Muscle of leg (tissue), 11 donors: ENCODE results near the gene FKBP5. TPM values are rescaled to one million over a fixed set of nuclear protein-coding genes. Genes with fewer than 3 reads are reported as not detected.
A peak's percentile ranks its signal among the peaks of the same experiment; 100 is the strongest.
"Not testable (repeated sequence)": the region's sequence is repeated elsewhere in the genome, so short reads cannot be mapped to it uniquely, and the experiment has no call there.

ENCODE experiments used
- DNase-seq: peaks from one replicate; pipeline ENCODE4 v3.0.0; 2013
- H3K27ac ChIP-seq: one replicate; pipeline ENCODE4 v1.5.1; 2013; ENCODE audit warnings: mild to moderate bottlenecking, low read length, control low read depth
- H3K27me3 ChIP-seq: one replicate; pipeline ENCODE4 v1.6.1; 2013; ENCODE audit warnings: low read length; ENCODE audit not compliant: control insufficient read depth, insufficient read depth
- H3K36me3 ChIP-seq: one replicate; pipeline ENCODE4 v1.6.1; 2013; ENCODE audit warnings: low read length; ENCODE audit not compliant: control insufficient read depth, insufficient read depth
- H3K4me1 ChIP-seq: one replicate; pipeline ENCODE4 v1.6.1; 2013; ENCODE audit warnings: low read length; ENCODE audit not compliant: control insufficient read depth, insufficient read depth
- H3K4me3 ChIP-seq: one replicate; pipeline ENCODE4 v1.5.1; 2013; ENCODE audit warnings: low read length, control low read depth
- H3K9me3 ChIP-seq: replicated peaks from 2 replicates; pipeline ENCODE4 v1.6.1; 2013; ENCODE audit warnings: low read depth, low read length; ENCODE audit not compliant: control insufficient read depth
- WGBS: methylation state at CpG from one replicate; pipeline ENCODE4 v1.1.5; 2013; ENCODE audit warnings: missing lambda C conversion rate; ENCODE audit not compliant: insufficient coverage; 5-methylcytosine and 5-hydroxymethylcytosine counted together
- polyA plus RNA-seq, 8 donors: library from polyadenylated mRNA; unstranded; fragments of 120-200 nt; gene quantifications; one replicate each; pipeline versions ENCODE4 v1.2.1 to v1.2.3, GENCODE V29; 2013; ENCODE audit warnings: inconsistent platforms in 1 of 8, low replicate concordance in 1 of 8; ENCODE audit not compliant: insufficient read length in 8 of 8, insufficient read depth in 1 of 8
- total RNA-seq: library from RNA; stranded (reverse); fragments of 120-200 nt; gene quantifications from one replicate; pipeline ENCODE4 v1.2.4, GENCODE V29; 2013

The FKBP5 gene
- total and polyA plus RNA-seq, 9 donors: 6.0 to 27.9 (median 18.6) TPM

- H3K4me3 ChIP-seq: no peak overlapping the region
- H3K4me1 ChIP-seq: peaks cover 14% of the 10 kb centered on the region
- H3K36me3 ChIP-seq: no peaks in the 10 kb centered on the region
- DNase-seq: no peak
- no peaks in the 10 kb centered on the region for H3K27me3 ChIP-seq
- peak overlapping the region; percentile 38 for H3K27ac ChIP-seq
- WGBS: 42% methylated on average over 3 of the region's 6 CpGs
- H3K9me3 ChIP-seq: no peaks in the 10 kb centered on the region
Measured at GRCh38 chr6:35602133-35602946, 86.4 kb downstream of the FKBP5 start.

GRCh38 chr6:35601331-35602132, 87.2 kb downstream of the FKBP5 start:
- peak; percentile 55 for DNase-seq
- Histone ChIP-seq H3K36me3 (no peaks in the 10 kb centered on the region), H3K27ac (peak overlapping the region; percentile 38), H3K9me3 (no peaks in the 10 kb centered on the region), H3K4me1 (peaks cover 14% of the 10 kb centered on the region), H3K4me3 (no peak overlapping the region), H3K27me3 (no peaks in the 10 kb centered on the region)
- WGBS: no CpG with 5 or more reads among the region's 8 CpGs

- Histone ChIP-seq H3K4me3 (no peak overlapping the region), H3K27ac (no peak overlapping the region), H3K4me1 (peaks cover 14% of the 10 kb centered on the region), H3K36me3 (no peaks in the 10 kb centered on the region), H3K27me3 (no peaks in the 10 kb centered on the region), H3K9me3 (no peaks in the 10 kb centered on the region)
- no peak for DNase-seq
- no CpG with 5 or more reads among the region's 1 CpG for WGBS
Measured at GRCh38 chr6:35600659-35601125, 88.0 kb downstream of the FKBP5 start.

GRCh38 chr6:35599761-35600658, 88.7 kb downstream of the FKBP5 start:
- H3K4me3 ChIP-seq: no peak overlapping the region
- WGBS: 83% methylated on average over 3 of the region's 8 CpGs
- H3K4me1 ChIP-seq: peaks cover 14% of the 10 kb centered on the region
- H3K27me3 ChIP-seq: no peaks in the 10 kb centered on the region
- no peaks in the 10 kb centered on the region for H3K36me3 ChIP-seq
- no peaks in the 10 kb centered on the region for H3K9me3 ChIP-seq
- H3K27ac ChIP-seq: no peak overlapping the region
- peak; percentile 49 for DNase-seq

- not testable (repeated sequence) for H3K9me3 ChIP-seq, H3K27me3 ChIP-seq, H3K4me3 ChIP-seq, H3K36me3 ChIP-seq, H3K27ac ChIP-seq, DNase-seq
- peaks cover 14% of the 10 kb centered on the region for H3K4me1 ChIP-seq
- WGBS: 93% methylated on average over 3 of the region's 8 CpGs
Measured at GRCh38 chr6:35598621-35599020, 90.1 kb downstream of the FKBP5 start.

- WGBS: 40% methylated on average over 1 of the region's 8 CpGs
- Histone ChIP-seq H3K4me1 (peaks cover 5% of the 10 kb centered on the region), H3K36me3 (no peaks in the 10 kb centered on the region)
Measured at GRCh38 chr6:35596448-35597442, 92.0 kb downstream of the FKBP5 start.

GRCh38 chr6:35594503-35595186, 94.1 kb downstream of the FKBP5 start:
- Histone ChIP-seq H3K27ac (no peak overlapping the region), H3K36me3 (peaks cover 4% of the 10 kb centered on the region), H3K9me3 (no peaks in the 10 kb centered on the region), H3K4me3 (no peak overlapping the region), H3K27me3 (no peaks in the 10 kb centered on the region), H3K4me1 (peaks cover 3% of the 10 kb centered on the region)
- no CpG with 5 or more reads among the region's 6 CpGs for WGBS
- no peak for DNase-seq

More at GRCh38 chr6:35596448-35597442, 92.0 kb downstream of the FKBP5 start:
- Histone ChIP-seq H3K27me3 (no peaks in the 10 kb centered on the region), H3K4me3 (no peak overlapping the region), H3K27ac (no peak overlapping the region), H3K9me3 (no peaks in the 10 kb centered on the region)
- peak; percentile 40 for DNase-seq

GRCh38 chr6:35592178-35592577, 96.5 kb downstream of the FKBP5 start:
- H3K27ac ChIP-seq: no peak overlapping the region
- peaks cover 4% of the 10 kb centered on the region for H3K36me3 ChIP-seq
- H3K4me1 ChIP-seq: peaks cover 3% of the 10 kb centered on the region

More at GRCh38 chr6:35592178-35592577, 96.5 kb downstream of the FKBP5 start:
- H3K27me3 ChIP-seq: no peaks in the 10 kb centered on the region
- no peak for DNase-seq
- H3K9me3 ChIP-seq: no peaks in the 10 kb centered on the region
- no peak overlapping the region for H3K4me3 ChIP-seq
- WGBS: no CpG with 5 or more reads among the region's 3 CpGs
